Activated T-cell treated with anti-CD3 and anti-CD28 coated beads for 24 hours (primary cell): Measurements from ENCODE around the gene HTR4.

Experiments
- DNase-seq: peaks from one replicate; pipeline ENCODE4 v3.0.0-alpha.2; 2020; ENCODE audit warnings: low read depth

The HTR4 gene

DNA sequence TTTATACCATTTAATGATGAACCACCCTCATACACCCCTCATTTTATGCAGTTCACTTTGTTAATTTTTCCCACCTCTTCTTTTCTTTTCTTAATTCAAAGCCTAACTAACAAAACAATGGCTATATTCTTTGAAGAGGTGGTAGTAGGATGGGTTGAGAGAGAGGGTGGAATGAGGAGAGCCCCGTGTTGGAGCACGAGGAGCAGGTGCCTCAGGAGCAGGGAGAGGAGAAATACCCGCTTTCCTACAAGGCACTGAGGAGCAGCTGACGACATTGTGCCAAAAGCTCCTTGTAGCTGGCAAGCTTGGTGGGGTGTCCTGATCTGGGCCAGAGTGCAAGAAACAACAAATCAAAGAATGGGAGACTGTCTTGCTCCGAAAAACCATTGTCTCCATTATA, 129.6 kb downstream of the HTR4 start:
- no peak for DNase-seq

- no peak for DNase-seq
Measured at GRCh38 chr5:148523139-148523538, 131.2 kb downstream of the HTR4 start.

DNA sequence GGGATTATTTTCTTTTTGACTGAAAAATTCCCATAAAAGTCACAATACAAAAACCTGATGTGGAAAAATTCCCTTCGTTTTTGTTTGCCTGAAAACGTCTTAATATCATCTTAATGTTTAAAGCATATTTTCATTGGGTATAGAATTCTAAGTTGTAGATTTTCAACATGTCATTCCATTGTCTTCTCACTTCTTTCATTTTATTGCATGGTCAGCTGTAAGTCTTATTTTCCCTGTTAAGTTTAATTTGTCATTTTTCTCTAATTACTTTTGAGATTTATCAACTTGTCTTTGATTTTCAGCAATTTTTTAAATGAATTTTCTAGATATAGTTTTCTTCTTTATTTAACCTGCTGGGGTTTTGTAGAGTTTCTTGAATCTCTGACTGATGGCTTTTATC, 138.9 kb downstream of the HTR4 start:
- DNase-seq = no peak

- no peak for DNase-seq
Measured at GRCh38 chr5:148514344-148514743, 140.0 kb downstream of the HTR4 start.

DNA sequence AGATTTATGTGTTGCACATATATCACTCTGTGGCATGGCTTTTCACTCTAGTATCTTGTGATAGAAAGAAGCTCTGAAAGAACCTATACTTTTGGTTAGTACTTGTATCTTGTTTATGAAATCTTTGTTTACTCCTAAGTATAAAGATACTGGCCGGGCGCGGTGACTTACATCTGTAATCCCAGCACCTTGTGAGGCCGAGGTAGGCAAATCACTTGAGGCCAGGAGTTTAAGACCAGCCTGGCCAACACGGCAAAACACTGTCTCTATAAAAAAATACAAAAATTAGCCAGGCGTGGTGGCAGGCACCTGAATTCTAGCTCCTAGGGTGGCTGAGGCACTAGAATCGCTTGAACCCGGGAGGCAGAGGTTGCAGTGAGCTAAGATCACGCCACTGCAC, 141.8 kb downstream of the HTR4 start:
- no peak for DNase-seq

- no peak for DNase-seq
Measured at GRCh38 chr5:148511810-148512347, 142.4 kb downstream of the HTR4 start.

DNA sequence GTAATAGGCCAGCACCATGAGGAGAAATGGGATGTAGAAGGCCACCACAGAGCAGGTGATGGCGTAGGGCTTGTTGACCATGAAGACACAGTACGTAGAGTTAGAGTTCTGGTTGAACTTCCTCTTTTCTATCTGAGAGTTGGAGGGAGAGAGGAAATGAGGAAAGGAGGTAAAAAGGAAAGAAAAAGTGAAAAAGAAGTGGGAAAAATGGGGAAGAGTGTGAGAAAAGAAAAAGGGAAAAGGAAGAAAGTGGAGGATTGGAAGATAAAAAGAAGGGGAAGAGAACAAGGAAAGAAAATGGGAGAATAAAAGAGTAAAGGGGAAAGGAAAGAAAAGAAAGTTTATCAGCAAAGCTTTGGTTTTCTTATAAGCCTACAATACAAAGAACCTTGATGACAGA, 144.4 kb downstream of the HTR4 start:
- no peak for DNase-seq

DNA sequence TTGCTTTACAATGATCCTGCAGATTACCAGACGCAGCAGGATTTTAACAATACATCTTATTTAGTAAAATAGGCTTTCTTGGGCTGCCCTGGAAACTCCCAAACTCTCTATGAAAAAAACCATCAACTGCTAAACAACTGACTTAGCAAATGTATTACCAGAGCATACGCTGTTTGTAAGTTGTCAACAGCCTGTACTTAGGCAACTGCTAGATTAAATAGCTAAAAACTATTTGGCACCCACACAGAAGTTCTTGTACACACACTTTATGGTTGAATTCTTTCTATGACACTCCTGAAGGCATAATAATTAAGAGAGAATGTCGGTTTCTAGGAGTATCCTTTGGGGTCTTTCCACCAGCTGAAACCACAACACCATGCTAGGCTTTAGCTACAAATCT, 146.7 kb downstream of the HTR4 start:
- no peak for DNase-seq

DNA sequence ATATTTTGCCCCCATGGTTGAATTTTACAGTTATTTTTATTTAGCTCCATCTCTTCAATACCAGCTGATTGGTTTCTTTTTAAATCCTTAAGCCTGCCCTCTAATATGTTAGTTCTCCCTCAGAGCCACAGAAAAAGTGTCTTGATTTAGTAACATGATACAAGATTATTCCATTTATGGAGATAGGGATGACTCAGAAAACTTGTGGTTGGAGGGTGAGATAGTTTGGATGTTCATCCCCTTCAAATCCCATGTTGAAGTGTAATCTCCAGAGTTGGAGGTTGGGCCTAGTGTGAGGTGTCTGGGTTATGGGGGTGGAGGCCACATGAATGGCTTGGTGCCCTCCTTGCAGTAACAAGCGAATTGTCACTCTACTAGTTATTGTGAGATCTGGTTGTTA, 154.9 kb downstream of the HTR4 start:
- no peak for DNase-seq

DNA sequence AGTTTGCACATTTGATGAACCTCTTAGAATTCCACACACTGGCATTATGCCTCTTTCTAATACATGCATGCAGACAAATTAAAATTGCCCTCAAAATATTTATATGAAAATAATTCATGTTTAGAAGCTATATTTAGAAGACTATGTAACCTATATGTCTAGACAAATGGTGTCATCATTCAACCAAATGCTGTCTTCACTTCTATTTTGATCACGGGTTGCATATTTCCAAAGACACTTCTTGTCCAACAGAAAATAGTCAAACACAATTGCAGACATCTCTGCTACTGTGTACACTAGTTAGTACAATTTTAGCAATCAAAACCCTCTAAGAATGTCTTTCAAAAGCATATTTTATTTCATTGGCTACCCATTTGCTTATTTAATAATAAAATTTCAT, 156.6 kb downstream of the HTR4 start:
- DNase-seq = no peak

DNA sequence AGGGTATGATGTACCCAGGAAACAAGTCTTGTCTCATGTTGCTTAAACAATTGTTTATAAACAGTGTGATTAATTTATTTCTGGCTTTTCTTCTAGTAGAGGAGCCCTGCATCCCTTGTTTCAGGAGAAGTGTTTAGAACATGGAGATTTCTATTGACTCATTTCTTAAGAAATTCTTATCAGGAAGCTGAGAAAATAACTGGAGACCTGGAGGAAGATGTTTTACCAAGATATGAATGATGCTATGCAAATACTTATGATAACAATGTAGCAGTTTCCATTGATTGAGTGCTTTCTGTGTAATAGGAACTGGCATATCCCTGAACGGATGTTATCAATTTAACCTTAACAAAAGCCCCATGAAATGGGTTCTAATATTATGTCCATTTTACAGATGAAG, 162.0 kb downstream of the HTR4 start:
- DNase-seq = no peak

DNA sequence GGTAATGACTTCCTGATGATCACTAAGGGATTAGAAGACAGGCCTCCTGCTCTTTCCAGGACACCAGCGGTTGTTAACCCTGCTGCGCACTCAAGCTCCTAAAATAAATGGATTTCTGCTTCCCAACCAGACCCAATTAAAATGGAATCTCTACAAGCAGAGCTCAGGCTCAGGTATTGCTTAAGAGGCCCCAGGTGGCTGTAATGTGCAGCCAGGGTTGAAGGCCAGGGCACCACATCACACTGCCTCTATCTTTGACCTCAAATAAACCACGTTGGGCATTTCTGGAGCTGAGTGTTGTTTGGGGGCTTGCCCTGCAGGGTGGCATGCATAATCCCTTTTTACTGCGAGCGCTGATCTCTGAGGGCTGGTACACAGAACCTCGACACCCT, 162.5 kb downstream of the HTR4 start:
- DNase-seq = no peak

GRCh38 chr5:148491015-148491792, 163.1 kb downstream of the HTR4 start:
- DNase-seq = no peak

- no peak for DNase-seq
Measured at GRCh38 chr5:148488757-148489156, 165.6 kb downstream of the HTR4 start.

- DNase-seq = no peak
Measured at GRCh38 chr5:148486456-148486855, 167.9 kb downstream of the HTR4 start.

GRCh38 chr5:148484651-148485050, 169.7 kb downstream of the HTR4 start:
- no peak for DNase-seq

DNA sequence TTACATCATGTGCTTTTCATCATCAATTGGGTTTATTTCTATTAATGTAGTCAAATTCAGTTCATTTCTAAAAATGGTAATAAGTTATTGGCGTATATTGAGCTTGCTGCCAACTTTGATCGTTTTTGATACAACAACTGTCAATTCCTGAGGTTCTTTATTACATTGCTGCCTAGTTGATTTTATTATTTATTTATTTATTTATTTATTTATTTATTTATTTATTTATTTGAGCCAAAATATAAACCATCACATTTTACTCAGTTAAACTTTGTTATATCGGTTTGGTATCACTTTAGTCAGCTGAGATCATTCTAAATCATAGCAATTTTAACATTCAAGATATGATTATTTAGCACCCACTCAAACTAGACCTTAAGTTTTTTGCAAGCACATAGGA, 170.6 kb downstream of the HTR4 start:
- no peak for DNase-seq

DNA sequence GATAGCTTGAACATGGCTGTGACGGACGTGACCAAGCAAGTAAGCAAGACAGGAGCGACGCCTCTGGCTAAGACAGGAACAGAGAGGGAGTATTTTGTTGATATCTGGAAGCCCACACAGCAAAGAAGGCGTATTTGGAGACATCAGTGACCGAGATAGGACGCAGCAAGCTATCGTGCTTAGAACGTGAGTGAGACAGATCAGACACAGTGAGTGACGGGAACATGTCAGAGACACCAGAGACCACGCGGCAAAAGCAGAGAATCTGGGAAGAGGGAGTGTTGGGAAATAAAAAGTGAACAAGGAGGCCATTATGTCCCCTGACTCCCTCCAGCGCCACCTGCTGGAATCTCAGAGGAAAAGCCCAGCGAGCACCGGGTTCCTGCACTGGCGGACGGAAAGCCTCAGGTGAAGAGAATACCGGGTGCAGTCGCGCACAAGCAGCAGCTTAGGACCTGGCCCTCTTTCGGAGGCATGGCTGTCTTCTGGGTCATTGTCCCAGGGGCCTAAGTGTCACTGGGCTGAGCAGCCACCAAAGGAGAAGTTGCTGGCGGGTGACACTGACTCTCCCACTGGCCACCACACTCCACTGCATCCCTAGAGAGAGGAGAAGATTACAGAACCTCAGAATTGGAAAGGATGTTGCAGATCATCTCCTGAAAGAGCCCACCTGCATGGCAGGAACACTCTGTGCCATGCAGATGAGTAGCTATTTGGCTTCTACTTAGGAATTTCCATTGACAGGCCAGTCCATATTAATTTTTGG, 171.4 kb downstream of the HTR4 start:
- peak; percentile 55 for DNase-seq

DNA sequence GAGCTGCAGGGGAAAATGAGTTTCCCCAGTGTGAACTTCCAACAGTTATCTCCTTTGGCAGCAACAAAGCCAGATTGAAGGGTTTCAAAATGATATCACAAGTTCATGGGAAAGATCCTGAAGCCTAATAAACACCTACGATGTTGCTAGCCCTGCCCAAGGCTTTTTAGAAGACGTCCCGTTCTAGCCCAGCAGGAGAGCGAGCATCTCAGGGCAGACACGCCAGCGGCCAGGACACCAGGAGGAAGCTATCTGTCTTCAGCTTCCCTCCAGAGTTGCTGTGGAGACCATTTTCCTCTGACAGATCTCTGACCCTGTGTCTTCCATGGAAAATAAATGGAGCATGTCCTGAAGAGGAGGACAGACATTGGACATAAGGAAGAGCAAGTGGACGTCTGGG, 172.1 kb downstream of the HTR4 start:
- DNase-seq = no peak

- no peak for DNase-seq
Measured at GRCh38 chr5:148477429-148477828, 176.9 kb downstream of the HTR4 start.

- DNase-seq = no peak
Measured at GRCh38 chr5:148476302-148476701, 178.0 kb downstream of the HTR4 start.

- DNase-seq = no peak
Measured at GRCh38 chr5:148474025-148474511, 180.3 kb downstream of the HTR4 start.

GRCh38 chr5:148471379-148471778, 182.9 kb downstream of the HTR4 start:
- no peak for DNase-seq
